H1 (cell line): ENCODE results near the gene PAXX.
A peak's percentile ranks its signal among the peaks of the same experiment; 100 is the strongest.

Experiments
- CTCF ChIP-seq, 3 experiments: IDR thresholded peaks; 1 replicate in 2 of 3; 2 replicates in 1 of 3; pipeline versions ENCODE4 v1.5.1 to v1.6.1; 2011; ENCODE audit warnings: low read length in 3 of 3, mild to moderate bottlenecking in 3 of 3, inconsistent platforms in 2 of 3, low read depth in 1 of 3, moderate library complexity in 1 of 3; ENCODE audit not compliant: insufficient read depth in 1 of 3; ENCODE audit errors: control extremely low read depth in 1 of 3
- GTF2F1 ChIP-seq: IDR thresholded peaks from 2 replicates; pipeline ENCODE4 v1.6.1; 2012; ENCODE audit warnings: low read depth, low read length, improper control_type of control experiment, borderline replicate concordance
- KDM4A ChIP-seq: IDR thresholded peaks from one replicate; pipeline ENCODE4 v1.7.1; 2012; ENCODE audit warnings: low read depth, mild to moderate bottlenecking, moderate library complexity, low read length, inconsistent platforms; ENCODE audit not compliant: severe bottlenecking
- MAFK ChIP-seq: IDR thresholded peaks from 2 replicates; pipeline ENCODE4 v1.6.1; 2012; ENCODE audit warnings: low read depth, mild to moderate bottlenecking, improper control_type of control experiment, low read length
- RAD21 ChIP-seq, 2 experiments: IDR thresholded peaks in 1 of 2; conservative IDR thresholded peaks in 1 of 2; 2 replicates each; pipeline ENCODE4 v1.6.1; 2011; ENCODE audit warnings: low read depth in 2 of 2, low read length in 2 of 2, improper control_type of control experiment in 1 of 2, inconsistent platforms in 1 of 2, mild to moderate bottlenecking in 1 of 2, moderate library complexity in 1 of 2
- RFX5 ChIP-seq: IDR thresholded peaks from 2 replicates; pipeline ENCODE4 v1.6.1; 2011; ENCODE audit warnings: low read depth, low read length, improper control_type of control experiment, borderline replicate concordance
- SP2 ChIP-seq: IDR thresholded peaks from 2 replicates; pipeline ENCODE4 v1.6.1; 2012; ENCODE audit warnings: mild to moderate bottlenecking, low read length, inconsistent platforms
- USF2 ChIP-seq: IDR thresholded peaks from 2 replicates; pipeline ENCODE4 v1.6.1; 2011; ENCODE audit warnings: low read length, improper control_type of control experiment
- YY1 ChIP-seq: IDR thresholded peaks from 2 replicates; pipeline ENCODE4 v1.6.1; 2011; ENCODE audit warnings: low read depth, mild to moderate bottlenecking, low read length
- ZNF274 ChIP-seq: IDR thresholded peaks from 2 replicates; pipeline ENCODE4 v1.7.0; 2012; ENCODE audit warnings: low read length, borderline replicate concordance; ENCODE audit errors: extremely low read depth

GRCh38 chr9:137028263-137029057, 36.2 kb downstream of the PAXX start:
- TF ChIP-seq RFX5 = no peak
- TF ChIP-seq CTCF (IDR thresholded peaks at IDR 0.05; ENCODE audit: control extremely low read depth in 1 of 3, insufficient read depth in 1 of 3, low read depth in 1 of 3, low read length in 3 of 3) = peak in 2 of 3 experiments; percentile 44 to 53; a peak in 3 of 4 replicates
- TF ChIP-seq YY1 = no peak
- no peak for TF ChIP-seq ZNF274
- peak; percentile 8 to 21; a peak in 2 of 4 replicates for TF ChIP-seq RAD21 (IDR thresholded peaks at IDR 0.05 in 1 of 2, conservative IDR thresholded peaks at IDR 0.05 in 1 of 2; ENCODE audit: low read depth in 2 of 2, low read length in 2 of 2)
- TF ChIP-seq KDM4A = peak; percentile 70
- TF ChIP-seq GTF2F1 = no peak
- no peak for TF ChIP-seq USF2
- TF ChIP-seq MAFK = no peak
- TF ChIP-seq SP2 = no peak
